Lower leg skin (tissue), 4 donors: ENCODE results near the gene SMCO4. TPM values are rescaled to one million over a fixed set of nuclear protein-coding genes. Genes with fewer than 3 reads are reported as not detected.

Experiments used
- DNase-seq, 2 donors: peaks; one replicate each; pipeline ENCODE4 v3.0.0-alpha.2; 2019; ENCODE audit warnings: low spot score in 2 of 2
- H3K4me3 ChIP-seq: fragments of 200-600 bp; sonication (generic); 2 replicates; pipeline ENCODE4 v1.5.1; 2017; ENCODE audit warnings: mild to moderate bottlenecking, low read depth; ENCODE audit not compliant: poor library complexity, severe bottlenecking
- CTCF ChIP-seq, 3 donors: fragments of 450-650 bp; IDR thresholded peaks; one replicate each; pipeline ENCODE4 v1.5.1; 2016; ENCODE audit warnings: antibody characterized with exemption in 3 of 3, mild to moderate bottlenecking in 3 of 3, moderate library complexity in 2 of 3
- POLR2A ChIP-seq, 2 donors: fragments of 450-650 bp; IDR thresholded peaks; one replicate each; pipeline ENCODE4 v1.6.1; 2016 to 2017; ENCODE audit warnings: antibody characterized with exemption in 2 of 2, mild to moderate bottlenecking in 1 of 2, moderate library complexity in 1 of 2
- WGBS, 2 donors: methylation state at CpG; one replicate each; pipeline ENCODE4 v1.1.5; 2018; 5-methylcytosine and 5-hydroxymethylcytosine counted together
- intact Hi-C: fragments of 100-400 bp; cut with DNase I; formaldehyde crosslinking; loops from one replicate; pipeline ENCODE4 v1.15.0; 2023; ENCODE audit warnings: low total_unique reads
- total RNA-seq, 4 donors: library from RNA; depleted of rRNA; stranded (reverse); fragments of >200 nt; gene quantifications; one replicate each; pipeline ENCODE4 v1.1.0, GENCODE V29; 2016

Gene SMCO4
- total RNA-seq, 4 donors from 2014 or later = 8.2 to 30.4 (median 15.3) TPM

DNA sequence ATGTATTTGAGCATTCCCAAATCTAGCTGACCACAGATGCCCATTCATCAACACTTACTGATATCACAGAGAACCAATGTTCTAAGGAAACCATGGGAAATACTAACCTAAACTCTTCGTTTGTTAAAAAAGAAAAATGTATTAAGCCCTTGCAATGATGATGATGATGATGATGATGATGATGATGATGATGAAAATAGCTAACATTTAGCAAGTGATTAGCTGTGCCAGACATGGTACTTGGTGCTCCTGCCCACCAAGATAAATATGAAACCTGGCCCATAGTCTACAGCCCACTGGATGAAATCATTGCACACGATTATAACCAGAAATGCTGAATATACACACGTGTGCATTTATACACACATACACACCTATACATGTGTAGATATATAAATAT, 37.5 kb downstream of the SMCO4 start:
- intact Hi-C loops = no loop called here
- 73 to 96% methylated on average over 3 of the region's 3 CpGs for WGBS, 2 donors
- H3K4me3 ChIP-seq = no peak overlapping the region
- TF ChIP-seq POLR2A (IDR thresholded peaks at IDR 0.05) (no peak), CTCF (IDR thresholded peaks at IDR 0.05) (no peak)
- no peak for DNase-seq

GRCh38 chr11:93504110-93505095, 38.8 kb downstream of the SMCO4 start:
- no peak overlapping the region for H3K4me3 ChIP-seq
- TF ChIP-seq CTCF (IDR thresholded peaks at IDR 0.05) = no peak
- DNase-seq = no peak
- intact Hi-C loops = no loop called here
- WGBS, 2 donors = 74 to 82% methylated on average over 3 of the region's 3 CpGs

GRCh38 chr11:93501856-93502255, 41.3 kb downstream of the SMCO4 start:
- DNase-seq = no peak
- 94 to 98% methylated on average over 2 of the region's 2 CpGs for WGBS, 2 donors
- H3K4me3 ChIP-seq = no peak overlapping the region
- TF ChIP-seq CTCF (IDR thresholded peaks at IDR 0.05) = no peak
- TF ChIP-seq POLR2A (IDR thresholded peaks at IDR 0.05) = no peak
- intact Hi-C loops = no loop called here

- WGBS, 2 donors = 94 to 97% methylated on average over 5 of the region's 5 CpGs
Measured at GRCh38 chr11:93500759-93501158, 42.4 kb downstream of the SMCO4 start.

DNA sequence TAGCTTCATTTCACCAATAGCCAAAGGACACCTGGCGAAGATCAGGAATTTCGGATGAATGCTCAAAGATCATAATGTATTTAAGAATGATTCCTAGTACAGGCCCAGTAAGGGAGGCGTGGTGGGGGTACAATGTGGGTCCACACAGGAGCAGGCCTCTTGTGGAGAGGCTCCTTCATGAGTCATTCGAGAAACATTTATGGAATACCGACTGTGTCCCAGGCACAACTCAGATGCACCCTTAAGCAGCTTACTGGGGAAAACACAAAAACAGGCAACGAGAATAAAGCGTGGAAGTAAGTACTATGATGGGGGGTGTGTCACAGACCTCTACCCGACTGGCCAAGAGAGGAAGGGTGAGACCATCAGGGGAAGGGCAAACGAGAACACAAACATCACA, 44.5 kb downstream of the SMCO4 start:
- intact Hi-C loops = no loop called here
- TF ChIP-seq POLR2A (IDR thresholded peaks at IDR 0.05) = no peak
- no peak for TF ChIP-seq CTCF (IDR thresholded peaks at IDR 0.05)

More at GRCh38 chr11:93500759-93501158, 42.4 kb downstream of the SMCO4 start:
- no peak for DNase-seq
- no peak overlapping the region for H3K4me3 ChIP-seq
- intact Hi-C loops = no loop called here
- TF ChIP-seq CTCF (IDR thresholded peaks at IDR 0.05) (no peak), POLR2A (IDR thresholded peaks at IDR 0.05) (no peak)

More for the DNA sequence above, 44.5 kb downstream of the SMCO4 start:
- H3K4me3 ChIP-seq = no peak overlapping the region
- no peak for DNase-seq
- 77 to 84% methylated on average over 9 of the region's 9 CpGs for WGBS, 2 donors
